ENCODE measurements around the gene MRGPRD.

Gene MRGPRD

GRCh38 chr11:68966894-68967780, 13.6 kb downstream of the MRGPRD start:
- no peak for DNase-seq

- DNase-seq, result no peak
Observed at GRCh38 chr11:68965901-68966853, 14.6 kb downstream of the MRGPRD start.

GRCh38 chr11:68963779-68964178, 17.0 kb downstream of the MRGPRD start:
- DNase-seq, result no peak

DNA sequence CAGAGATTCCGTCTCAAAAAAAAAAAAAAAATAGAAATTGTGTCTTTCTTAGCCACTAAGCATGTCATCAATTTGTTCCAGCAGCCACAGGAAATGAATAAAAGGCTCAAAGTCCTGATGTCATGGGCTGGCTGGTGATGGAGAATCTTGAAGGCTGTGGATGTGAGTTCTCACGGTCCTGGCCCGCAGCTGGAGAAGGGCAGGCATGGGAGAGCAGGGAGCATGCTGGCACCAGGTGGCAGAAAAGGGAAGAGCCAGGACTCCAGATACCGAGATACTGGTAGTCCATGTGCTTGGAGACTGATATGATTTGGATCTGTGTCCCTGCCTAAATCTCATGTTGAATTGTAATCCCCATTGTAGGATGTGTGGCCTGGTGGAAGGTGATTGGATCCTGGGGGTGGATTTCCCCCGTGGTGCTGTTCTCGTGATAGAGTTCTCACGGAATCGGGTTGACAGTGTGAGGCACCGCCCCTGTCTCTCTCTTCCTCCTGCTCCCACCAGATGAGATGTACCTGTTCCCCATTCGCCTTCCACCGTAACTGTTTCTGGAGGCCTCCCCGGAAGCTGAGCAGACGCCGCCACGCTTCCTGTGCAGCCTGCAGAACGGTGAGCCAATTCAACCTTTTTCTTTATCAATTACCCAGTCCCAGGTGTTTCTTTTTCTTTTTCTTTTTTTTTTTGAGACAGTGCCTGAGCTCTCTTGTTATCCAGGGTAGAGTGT, 18.1 kb downstream of the MRGPRD start:
- no peak for DNase-seq

- DNase-seq, result no peak
Observed at GRCh38 chr11:68961245-68961644, 19.5 kb downstream of the MRGPRD start.

DNA sequence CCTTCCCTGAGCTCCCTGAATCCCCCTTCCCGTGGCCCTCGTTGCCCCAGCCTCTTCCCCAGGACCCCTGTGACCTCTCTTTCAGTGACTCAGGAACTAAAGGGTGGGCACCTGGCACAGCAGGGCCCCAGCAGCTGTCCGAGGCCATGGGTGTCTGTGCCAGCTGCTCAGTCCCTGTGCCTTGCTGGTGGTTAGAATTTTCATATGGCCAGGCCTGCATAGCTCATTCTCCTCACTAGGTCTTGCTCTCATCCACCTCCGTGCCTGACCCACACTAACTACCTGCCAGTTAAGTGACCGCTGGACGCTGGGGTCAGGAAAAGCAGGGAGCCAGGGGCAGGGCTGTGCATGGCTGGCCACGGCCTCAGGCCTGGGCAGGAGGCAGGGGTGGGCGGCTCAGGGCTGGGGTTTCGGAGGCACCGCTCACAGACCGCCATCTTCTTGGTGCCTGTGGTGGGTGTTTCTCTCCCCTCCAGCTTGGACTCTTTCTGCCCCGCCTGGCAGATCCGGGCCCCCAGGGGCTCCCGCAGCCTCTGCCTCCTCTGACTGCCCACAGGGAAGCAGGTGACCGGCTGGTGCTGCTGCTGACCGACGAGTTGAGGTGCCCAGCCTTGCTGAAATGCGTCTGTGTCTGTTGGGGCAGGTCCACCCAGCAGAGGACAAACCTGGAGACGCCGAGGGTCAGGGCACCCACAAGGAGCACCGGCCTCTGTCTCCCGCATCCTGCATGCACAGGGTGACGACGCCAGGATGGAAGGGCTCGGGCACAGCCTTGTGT, 20.3 kb downstream of the MRGPRD start:
- no peak for DNase-seq

GRCh38 chr11:68959465-68960293, 21.1 kb downstream of the MRGPRD start:
- no peak for DNase-seq

- no peak for DNase-seq
Observed at GRCh38 chr11:68958211-68958610, 22.6 kb downstream of the MRGPRD start.

- no peak for DNase-seq
Observed at GRCh38 chr11:68956547-68957254, 24.1 kb downstream of the MRGPRD start.

DNA sequence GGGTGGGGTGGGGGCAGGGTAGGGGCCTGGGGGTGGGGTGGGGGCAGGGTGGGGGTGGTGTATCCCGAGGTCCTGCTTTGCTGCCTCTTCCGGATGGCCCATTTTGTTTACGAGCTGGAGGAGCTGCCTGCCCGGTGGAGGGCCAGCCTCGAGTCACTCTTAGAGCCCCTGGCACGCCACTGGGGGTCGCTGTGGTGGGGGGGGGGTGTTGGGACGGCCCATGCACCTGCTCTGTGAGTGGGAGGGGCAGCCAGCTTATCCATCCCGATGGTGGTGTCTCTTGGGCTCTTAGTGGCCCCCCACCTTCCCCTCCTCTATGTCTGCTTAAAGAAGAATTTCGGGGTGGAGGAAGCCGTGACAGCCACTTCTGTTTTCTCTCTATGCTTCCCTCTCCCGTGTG, 24.6 kb downstream of the MRGPRD start:
- no peak for DNase-seq

- DNase-seq, result no peak
Observed at GRCh38 chr11:68955607-68955958, 25.2 kb downstream of the MRGPRD start.

DNA sequence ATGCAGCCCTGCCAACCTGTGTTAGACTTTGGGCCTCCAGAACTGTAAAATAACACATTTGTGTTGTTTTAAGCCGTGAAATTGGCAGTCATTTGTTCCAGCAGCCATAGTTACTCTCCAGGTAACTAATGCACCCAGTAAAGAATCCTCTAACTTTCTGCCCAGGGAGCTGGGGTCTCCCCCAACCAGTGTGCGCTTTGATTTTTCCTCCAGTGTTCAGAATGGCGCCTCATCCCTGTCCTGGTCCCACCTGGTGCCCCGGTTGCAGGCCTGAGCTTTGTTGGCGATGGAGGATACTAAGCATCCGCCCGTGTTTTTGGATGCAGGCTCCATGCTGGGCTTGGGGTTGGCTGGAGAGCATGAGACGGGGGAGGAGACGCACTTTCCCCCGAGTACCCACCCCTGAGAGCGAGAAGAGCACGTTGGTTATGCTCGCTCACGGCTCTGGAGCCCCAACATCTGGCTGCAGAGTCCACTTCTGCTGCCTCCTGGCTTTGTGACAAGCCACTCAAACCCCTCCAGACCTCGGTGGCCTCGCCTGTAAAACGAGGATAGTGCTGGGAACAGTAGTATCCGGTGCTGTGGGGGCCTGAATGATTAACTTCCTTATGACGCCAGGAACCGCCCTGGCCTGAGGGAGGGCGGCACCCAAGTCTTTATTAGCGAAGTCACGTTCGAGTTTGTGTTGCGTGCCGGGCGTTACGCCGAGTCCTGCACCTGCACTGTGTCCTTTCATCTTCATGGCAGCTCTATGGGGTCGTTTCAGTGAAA, 25.8 kb downstream of the MRGPRD start:
- DNase-seq, result no peak

- no peak for DNase-seq
Observed at GRCh38 chr11:68950762-68951161, 30.0 kb downstream of the MRGPRD start.

GRCh38 chr11:68950270-68950669, 30.5 kb downstream of the MRGPRD start:
- DNase-seq, result no peak

DNA sequence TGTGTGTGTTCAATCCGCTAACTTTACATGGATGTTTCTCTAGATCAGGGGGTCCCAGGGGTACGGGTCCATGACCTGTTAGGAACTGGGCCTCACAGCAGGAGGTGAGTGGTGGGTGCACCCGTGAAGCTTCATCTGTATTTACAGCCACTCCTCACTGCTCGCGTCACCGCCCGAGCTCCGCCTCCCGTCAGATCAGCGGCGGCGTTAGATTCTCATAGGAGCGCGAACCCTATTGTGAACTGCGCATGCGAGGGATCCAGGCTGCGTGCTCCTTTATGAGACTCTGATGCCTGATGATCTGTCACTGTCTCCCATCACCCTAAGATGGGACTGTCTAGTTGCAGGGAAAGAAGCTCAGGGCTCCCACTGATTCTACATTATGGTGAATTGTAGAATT, 31.9 kb downstream of the MRGPRD start:
- no peak for DNase-seq

DNA sequence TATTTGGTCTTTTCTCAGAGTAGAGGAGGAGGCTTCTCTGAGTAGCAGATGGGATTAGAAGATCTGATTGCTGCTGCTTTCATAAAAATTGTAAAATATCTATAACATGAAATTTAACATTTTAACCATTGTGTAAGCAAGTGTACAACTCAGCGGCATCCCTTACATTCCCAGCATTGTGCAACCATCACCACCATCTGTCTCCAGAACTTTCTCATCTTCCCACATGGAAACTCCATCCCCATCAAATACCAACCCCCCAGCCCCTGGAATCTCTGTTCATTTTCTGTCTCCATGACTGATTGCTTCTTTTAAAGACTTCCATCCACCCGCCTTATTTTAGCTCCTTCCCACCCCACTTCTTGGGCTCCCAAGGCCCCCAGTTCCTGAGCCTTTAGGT, 32.3 kb downstream of the MRGPRD start:
- no peak for DNase-seq

GRCh38 chr11:68947151-68947550, 33.6 kb downstream of the MRGPRD start:
- no peak for DNase-seq

GRCh38 chr11:68946416-68947090, 34.2 kb downstream of the MRGPRD start:
- DNase-seq, result no peak

DNA sequence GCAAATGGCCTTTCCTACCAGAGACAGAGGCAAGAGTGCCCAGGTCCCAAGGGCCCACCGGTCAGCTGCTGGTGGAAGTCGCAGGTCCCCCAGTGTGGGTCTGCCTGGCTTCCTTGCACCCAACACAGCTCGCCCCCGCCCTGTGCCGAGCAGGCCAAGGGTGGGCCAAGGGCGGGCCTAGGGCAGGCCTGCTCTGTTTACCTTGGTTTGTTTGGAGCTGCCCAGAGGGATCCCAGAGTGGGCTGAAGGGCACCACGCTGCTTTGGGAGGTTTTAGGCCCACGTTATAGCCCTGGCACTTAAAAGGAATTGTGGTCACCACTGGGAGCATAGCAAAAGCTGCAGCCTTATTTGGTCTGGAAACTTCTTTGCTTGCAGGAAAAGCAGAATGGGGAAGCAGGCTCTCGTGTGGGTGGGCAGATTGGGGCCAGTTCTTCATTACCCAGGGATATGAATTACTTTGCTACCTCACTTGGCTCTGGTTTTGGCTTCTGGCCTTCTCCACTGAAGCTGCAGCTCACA, 38.0 kb downstream of the MRGPRD start:
- no peak for DNase-seq
